RPMI7951 (cell line): ENCODE data around the gene KDM2B. TPM values are rescaled to one million over a fixed set of nuclear protein-coding genes. Genes with fewer than 3 reads are reported as not detected.
A peak's percentile ranks its signal among the peaks of the same experiment; 100 is the strongest.
"Not testable (repeated sequence)": the region's sequence is repeated elsewhere in the genome, so short reads cannot be mapped to it uniquely, and the experiment has no call there.

Experiments used
- DNase-seq: peaks from one replicate; pipeline ENCODE4 v3.0.0-alpha.2; 2012; ENCODE audit warnings: low read depth
- total RNA-seq: library from RNA; depleted of rRNA; stranded (reverse); fragments of >200 nt; shearing (Covaris generic); gene quantifications from 2 replicates; pipeline ENCODE4 v1.2.3, GENCODE V29; 2014

Gene KDM2B
- total RNA-seq, 1 experiment from 2014 or later: 20.1 TPM

DNA sequence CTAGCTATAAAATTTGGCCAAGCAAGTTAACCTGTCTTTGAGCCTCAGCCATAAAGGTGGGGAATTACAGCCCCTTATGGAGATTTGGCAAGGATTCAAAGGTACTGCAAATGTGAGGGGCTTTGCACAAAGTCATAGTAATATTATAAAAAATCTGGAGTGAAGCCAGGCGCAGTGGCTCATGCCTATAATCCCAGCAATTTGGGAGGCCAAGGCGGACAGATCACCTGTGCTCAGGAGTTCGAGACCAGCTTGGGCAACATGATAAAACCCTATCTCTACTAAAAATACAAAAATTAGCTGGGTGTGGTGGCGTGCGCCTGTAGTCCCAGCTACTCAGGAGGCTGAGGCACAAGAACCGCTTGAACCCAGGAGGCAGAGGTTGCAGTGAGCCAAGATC lies 4.1 kb upstream of the KDM2B start:
- not testable (repeated sequence) for DNase-seq

DNA sequence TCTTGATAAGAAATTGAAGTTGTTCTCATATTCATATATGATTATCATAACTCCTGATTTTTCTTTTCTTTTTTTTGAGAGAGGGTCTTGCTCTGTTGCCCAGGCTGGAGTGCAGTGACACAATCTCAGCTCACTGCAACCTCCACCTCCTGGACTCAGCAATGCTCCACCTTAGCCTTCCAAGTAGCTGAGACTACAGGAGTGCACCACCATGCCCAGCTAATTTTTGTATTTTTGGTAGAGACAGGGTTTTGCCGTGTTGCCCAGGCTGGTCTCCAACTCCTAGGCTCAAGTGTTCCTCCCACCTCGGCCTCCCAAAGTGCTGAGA lies 2.5 kb upstream of the KDM2B start:
- not testable (repeated sequence) for DNase-seq

DNA sequence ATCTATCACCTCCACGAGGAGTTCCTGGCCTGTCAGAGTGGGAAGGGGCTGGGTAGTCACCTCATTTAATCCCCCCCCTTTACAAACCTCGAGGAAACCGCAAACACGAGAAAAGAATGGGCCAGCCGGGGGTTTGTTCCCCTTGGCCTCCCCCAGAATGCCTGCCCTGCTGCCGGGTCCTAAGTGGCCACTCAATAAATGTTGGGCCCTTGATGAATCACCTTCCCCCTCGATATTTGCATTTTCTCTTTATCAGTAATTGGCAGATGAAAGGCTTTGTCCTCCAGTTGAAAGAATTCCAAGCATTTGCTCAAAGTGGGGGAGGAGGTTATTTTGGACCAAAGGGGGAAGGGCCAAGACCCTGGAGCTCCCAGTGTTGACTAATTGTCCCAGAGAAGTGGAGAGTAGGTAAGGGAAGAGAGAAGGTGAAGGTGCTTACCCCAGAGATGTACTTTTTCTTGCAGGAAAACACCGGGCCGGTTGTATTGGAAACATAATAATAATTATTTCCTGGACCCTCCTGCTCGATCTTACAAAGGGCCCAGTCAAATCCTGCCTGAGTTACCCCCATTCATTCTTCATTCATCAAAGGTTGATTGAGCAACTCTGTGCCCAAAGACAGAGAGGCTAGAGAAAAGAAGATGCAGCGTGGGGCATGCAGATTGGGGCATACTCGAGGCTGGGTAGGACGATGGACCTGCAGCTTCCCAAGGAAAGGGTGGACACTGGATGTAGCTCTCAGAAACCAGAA lies 1.9 kb upstream of the KDM2B start:
- DNase-seq: peak; percentile 20

DNA sequence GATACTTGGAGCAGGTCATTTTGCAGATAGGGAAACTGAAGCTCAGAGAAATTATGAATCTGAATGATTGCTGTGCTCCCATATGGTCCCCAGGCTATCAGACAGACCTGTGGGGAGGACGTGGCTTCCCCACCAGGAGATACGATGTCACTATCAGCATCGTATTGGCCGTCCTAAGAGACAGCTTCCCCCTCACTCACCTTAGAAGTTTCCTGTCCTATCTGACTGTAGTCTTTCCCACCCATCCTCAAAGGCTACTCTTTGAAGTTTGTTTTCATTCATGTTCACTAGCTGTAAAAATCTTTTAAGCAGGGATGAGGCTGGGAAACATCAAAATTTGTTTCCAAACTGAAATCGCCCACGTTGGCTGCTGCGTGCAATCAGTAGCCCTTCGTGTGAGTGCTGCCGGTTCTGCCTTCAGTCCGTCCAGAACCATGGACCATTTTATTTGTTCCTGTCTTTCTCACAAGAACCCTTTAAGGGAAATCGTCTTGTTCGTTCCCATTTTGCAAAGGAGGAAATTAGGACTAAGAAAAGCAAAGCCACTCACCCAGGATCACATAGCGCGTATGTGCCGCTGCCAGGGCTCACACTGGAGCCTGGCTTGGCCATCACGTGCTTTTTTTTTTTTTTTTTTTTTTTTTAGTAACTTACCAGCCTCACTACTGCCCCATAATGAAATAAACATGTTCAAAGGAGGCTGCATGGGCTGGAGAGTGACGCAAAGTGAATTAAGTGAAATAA lies 1.0 kb upstream of the KDM2B start:
- peak; percentile 46 for DNase-seq

DNA sequence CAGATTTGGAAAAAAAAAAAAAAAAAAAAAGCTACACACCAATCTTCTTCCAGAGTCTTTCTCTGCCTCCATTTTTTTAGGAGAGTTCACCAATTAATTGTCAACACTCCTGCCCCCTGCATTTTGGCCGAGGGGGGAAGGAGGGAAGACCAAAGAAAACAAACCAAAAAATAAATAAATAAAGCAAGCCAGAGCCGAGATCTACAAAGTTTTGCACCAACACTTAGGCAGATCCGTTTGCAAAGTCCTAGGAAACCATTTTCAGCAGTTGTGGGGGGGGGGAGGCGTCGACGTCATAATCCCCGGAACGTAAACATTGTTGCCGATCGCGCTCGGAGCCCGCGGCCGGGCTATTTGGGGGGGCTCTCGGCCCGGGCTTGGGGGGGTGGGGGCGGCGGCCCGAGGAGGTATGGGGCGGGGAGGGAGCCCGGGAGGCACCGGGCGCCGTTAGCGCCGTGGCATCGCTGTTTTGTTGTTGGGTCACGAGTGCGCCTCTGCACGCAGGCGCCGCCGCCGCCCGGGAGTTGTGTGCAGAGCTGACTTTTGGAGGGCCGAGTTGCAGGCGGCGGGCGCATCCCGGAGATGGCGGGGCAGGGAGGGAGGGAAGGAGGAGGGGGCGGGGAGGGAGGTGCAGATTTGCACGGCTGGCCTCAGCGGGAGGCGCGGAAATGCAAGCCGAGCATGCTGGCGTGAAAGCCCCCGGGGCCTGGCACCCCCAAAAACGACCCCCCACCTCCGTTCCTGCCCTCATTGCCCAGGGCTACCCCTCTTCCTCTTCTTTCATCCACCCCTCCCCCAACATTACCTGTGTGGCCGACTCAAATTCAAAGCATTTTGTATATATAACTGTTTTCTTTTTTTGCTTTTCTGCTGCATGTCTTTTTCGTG lies 598 bp downstream of the KDM2B start:
- DNase-seq: peak; percentile 67

DNA sequence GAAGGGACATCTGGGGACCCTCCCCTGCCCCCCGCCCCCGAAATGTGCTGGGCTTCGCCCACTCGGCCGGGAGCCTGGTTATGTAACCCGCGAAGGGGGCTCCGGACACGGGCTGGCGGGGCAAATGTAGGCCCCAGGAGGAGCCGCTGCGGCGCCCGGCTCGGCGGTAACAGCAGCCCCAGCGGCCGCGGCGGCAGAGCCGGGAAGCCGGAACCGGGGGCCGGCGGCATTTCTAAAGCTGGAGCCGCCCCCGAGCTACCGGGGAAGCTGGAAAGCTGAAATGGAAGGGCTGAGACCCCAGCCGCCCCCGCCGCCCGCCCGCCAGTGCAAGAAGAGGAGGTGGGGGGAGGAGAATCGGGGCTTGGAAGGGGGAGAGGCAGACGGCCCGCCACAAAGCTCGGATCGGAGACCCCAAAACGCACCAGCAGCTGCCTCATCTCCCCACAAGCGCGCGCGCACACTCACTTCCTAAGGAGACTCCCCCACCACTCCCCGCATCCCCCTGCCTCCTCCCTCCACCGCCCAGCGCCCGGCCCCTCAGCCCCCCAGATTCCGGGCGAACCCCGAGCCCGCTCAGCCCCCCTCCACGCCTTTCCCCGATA lies 1.5 kb downstream of the KDM2B start:
- peak; percentile 16 for DNase-seq

DNA sequence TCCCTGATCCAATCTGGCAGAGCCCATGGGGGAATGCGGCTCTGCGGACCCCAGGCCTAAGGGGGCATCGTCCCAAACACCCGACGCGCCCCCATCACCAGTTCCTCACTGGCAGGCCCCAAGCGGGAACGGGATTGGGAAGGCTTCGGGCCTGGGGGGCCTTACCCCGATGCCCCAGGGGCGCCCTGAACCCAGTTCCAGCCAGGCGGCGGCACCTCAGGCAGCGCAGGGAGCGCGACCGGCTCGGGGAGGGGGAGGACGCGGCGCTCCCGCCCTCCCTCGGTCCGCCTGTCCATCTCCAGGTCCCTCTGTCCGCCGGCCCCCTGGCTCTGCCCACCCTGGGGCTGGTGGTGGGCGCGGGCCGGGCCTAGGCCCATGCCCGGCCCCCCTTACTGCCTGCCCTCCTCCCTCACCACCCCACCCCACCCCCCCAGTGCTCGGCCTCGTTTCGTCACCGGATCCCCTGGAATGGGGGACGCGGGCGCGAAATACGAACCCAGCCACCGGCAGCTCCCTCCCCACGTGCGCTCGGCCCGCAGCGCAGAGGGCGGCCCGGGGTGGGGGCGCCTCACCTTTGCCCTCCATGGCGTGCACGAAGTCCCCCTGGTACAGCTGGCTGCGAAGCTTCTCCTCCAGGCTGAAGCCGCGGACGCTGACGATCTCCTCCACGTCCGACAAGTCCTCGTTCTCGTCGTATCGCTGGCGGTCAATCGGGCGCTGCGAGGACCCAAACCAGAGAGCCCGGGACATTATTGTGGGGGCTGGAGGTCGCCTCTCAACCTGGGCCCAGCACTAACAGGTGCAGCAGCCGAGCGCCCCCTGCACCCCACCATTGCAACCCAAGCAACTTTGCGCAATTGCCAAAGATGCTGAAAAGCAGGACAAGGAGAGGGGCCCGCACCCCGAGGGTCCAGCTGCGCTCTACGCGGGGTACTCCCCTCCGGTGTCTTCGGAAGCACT lies 2.3 kb downstream of the KDM2B start:
- DNase-seq: no peak

DNA sequence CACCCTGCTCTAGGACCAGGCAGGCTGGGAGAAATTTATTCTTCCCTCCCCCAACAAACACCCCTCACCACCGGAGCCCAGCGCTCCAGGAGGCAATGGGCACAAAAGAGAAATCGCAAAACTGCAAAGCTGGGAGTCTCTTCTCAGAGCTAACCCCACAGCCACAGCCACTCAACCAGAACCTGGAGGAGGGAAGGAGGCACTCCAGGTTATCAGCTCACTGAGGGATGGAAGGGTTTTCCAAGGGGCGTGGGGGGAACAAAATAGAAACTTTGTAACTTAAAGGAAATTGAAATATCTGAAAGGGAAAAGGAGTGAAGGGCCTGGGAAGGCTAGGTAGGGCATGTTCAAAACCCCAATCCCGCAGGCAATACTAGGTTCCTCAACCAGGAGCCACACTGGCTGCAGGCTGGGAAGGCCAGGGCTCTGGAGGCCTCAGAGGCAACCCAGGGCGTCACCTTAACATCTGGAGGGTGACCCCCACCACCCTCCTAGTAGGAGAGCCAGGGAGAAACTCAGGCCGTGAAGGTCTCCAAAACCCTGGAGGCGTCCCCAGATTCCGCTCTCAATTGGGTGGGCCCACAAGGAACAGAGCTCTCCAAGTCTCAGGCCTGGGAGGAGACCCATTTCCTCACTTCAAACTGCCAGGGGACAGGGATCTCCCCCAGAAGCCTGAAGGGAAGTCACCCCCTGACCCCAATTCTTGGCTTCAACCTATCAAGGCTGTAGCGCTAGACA lies 3.2 kb downstream of the KDM2B start:
- DNase-seq: no peak

DNA sequence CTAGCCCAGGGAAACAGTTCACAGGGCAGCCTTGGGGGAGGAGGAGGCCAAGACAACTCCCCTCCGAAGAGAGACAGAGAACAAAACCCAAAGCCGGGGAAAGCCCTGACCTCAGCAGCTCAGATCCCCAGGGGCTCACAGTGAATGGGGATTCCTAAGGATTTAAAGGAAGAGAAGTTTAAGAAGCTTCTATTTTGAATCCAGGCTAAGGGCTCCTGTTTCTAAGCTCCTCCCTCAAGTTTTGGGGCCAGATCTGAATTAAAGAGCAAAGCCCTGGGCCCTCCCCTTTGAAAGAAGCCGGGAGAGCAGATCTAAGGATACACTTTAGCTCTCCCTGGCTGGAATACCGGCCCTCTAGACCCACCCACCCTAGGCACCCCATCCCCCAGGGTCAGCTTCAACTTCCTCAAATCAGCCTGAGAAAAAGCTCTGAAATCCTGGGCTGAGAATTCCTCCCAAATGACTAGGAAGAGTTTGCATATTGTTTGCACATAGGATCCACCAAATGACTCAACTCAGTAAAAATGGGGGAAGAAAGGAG lies 3.9 kb downstream of the KDM2B start:
- peak; percentile 18 for DNase-seq

DNA sequence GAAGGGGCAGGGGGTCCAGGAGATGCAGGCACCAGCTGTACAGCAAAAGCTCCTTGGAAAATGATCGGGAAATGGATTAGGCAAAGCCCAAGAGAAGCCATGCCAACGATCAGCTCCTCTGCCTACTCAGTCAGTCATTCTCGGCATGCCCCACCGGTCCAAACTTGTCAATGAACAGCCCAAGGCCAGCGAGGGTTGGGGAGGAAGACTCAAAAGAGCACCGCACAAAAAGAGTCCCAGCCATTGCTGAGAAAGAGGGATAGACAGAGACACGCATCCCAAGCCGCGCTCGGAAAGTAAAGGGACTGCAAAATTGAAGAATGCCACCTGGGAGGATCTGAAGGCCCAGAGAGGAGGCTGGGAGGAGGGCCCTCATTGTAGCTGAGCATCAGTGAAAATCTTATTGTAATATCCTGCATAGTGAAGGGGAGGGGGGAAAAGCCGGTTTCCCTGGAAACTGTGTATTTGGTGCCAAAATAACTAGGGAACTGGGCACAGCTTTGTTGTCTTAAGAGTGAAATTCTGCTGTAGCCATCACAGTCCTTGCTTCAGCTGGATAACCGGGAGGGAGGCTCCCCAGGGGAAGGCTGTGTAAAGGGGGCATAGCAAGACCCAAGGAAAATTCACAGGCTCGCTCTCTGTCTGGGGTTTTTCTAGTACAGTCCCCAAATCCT lies 4.7 kb downstream of the KDM2B start:
- no peak for DNase-seq

DNA sequence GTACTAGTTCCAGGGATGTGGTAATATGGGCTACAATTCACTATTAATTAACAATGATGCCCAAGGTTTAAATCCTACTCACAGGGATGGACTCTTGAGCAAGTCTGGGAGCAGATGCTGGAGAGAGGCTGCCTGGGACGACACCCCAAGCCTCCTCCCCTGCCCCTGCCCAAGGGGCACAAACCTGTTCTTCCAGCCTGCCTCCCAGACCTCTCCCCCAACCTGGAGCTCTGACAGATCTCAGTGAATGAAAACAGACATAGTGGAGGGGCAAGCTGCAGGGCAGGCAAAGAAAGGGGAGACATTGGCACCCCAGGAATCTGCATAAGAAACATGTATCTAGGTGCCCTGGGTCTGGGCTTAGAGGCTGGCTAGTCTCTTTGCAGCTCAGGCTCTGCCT lies 5.8 kb downstream of the KDM2B start:
- DNase-seq: no peak

DNA sequence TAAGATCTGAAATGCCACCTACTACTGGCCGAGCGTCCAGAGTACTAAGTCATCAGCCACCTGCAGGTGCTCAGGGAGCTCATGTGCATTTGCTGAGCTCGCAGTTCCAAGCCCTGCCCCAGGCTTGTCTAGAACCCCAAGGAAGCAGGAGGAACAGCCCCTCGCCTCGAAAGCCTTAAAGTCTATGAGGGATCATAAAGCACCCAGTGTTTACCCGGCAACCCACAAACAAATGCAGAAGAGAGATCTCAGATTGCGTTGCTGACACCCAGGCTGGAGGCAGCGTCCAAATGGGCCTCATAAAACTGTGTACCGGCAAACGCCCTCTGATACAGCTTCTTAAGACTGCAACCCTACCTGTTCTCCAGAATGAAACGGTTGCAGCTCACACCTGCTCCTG lies 6.8 kb downstream of the KDM2B start:
- DNase-seq: no peak

DNA sequence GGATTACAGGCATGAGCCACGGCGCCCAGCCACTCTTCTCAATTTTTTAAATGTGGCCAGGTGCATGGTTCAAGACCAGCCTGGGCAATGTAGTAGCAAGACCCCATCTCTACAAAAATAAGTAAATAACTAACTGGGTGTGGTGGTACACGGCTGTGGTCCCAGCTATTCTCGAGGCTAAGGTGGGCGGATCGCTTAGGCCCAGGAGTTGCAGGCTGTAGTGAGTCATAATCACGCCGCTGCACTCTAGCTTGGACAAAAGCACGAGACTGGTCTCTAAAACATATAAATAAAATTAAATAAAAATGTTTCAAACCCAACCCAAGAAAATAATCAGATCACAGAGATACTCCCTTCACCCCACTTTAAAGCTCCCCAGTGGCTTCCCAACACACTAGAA lies 8.9 kb downstream of the KDM2B start:
- DNase-seq: no peak

DNA sequence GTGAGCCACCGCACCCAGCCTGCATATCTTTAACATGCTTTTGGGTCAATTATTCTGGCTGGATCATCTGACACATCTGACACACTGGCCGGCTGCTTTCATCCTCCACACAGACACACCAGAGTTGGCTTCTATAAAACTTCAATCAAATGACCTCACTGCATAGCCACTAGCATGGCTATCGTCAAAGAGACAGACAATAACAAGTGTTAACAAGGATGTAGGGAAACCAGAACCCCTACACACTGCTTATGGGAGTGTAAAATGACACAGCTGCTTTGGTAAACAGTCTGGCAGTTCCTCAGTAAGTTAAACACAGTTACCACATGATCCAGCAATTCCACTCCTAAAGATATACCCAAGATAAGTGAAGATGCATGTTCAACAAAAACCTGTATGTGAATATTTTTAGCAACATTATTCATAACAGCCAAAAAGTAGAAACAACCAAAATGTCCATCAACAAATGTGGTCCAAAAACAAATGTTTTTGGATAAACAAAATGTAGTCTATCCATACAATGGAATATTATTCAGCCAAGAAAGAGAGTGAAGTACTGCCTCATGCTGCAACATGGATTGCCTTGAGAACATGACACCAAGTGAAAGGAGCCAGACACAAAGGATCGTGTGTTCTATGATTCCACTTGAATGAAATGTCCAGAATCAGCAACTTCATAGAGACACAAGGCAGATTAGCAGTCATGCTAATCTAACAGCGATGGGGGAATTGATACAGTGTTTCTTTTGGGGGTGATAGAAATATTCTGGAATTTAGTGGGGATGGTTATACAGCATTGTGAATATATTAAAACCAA lies 10.1 kb downstream of the KDM2B start:
- no peak for DNase-seq

DNA sequence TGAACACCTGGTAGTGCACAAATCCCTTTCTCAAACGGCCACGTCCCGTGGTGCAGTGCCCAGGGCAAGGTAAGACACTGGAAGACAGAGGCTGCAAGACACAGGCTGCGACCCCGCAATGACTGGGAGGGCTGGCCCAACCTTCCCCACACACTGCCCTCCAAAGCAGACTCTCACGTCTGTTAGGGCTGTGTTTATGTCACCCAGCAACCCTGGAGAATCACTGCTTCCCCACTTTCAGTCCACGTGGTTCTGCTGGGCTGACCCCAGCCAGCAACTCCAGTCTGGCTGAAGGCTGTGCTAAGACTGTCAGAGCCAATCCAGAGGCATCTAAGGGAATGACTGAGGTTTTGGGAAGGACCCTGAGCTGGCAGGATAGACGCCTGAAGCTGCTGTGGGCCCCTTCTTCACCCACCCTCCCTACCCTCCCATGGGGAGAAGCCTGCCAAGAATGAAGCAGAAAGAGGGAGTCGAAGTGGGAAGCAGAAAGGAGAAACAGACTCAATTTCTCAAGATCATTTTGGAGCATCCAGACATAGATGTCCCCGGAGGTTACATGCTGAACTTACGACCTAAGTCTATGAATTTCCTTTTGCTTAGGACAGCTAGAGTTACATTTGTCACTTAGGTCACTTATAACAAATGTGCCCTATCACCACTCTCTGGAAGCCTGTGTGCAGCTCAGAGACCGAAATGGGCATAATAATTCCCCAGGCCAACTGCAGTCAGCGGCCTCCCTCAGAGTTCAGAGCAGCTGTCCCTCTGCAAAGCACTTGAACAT lies 11.7 kb downstream of the KDM2B start:
- no peak for DNase-seq

DNA sequence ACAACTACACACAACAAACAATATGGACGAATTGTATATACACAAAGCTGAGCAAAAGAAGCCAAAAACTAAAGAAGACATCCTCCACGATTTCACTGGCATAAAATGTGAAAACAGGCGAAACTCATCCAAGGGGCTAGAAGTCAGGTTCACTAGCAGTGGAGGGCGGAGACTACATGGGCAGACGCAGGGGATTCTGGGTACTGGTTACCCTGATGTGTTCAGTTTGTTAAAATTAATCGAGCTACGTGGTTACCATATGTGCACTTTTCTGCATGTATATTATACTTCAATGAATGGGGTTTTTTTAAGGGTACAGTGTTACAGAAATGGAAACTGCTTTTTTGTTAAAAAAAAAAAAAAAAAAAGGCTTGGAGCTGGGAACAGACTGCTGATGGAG lies 12.3 kb downstream of the KDM2B start:
- no peak for DNase-seq

DNA sequence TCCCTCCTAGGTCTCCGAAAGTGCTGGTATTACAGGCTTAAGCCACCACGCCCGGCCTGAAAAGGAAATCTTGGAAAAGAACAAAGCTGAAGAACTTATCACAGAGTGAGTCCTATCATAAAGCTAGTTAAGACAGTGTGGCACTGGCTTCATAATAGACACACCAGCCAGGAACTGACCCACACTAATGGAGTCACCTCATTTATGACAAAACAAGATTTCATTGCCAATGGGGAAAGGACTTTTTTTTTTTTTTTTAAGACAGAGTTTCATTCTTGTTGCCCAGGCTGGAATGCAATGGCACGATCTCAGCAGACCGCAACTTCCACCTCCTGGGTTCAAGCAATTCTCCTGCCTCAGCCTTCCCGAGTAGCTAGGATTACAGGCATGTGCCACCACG lies 15.7 kb downstream of the KDM2B start:
- DNase-seq: no peak

DNA sequence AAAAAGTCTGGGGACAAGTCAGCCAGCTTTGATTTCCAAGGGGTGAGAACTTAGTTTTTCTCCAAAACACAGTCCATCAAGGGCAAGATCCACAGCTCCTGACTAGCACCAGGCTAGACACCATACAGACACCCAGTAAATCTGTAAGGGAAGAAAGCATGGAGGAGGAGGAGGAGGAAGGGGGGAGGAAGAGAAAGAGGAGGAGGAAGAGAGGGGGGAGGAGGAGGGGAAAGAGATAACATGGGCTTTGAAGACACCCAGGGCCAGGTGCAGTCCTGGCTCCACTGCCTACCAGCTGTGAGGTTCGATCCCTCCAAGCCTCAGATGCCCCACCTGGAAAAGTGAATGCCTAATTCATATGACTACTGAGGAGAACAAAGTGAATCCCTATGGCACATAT lies 18.3 kb downstream of the KDM2B start:
- DNase-seq: no peak
